GM06990 (cell line): ENCODE data around the gene ULK1.
"Not testable (repeated sequence)": the region's sequence is repeated elsewhere in the genome, so short reads cannot be mapped to it uniquely, and the experiment has no call there.

Source experiments
- DNase-seq: peaks from one replicate; pipeline ENCODE4 v3.0.0-alpha.2; 2011; ENCODE audit not compliant: insufficient read length; ENCODE audit errors: extremely low read depth
- H3K27me3 ChIP-seq: replicated peaks from 2 replicates; pipeline ENCODE4 v1.6.0; 2011; ENCODE audit warnings: low read length; ENCODE audit not compliant: control insufficient read depth, insufficient read depth
- H3K36me3 ChIP-seq: 2 replicates; pipeline ENCODE4 v1.5.1; 2011; ENCODE audit warnings: low read length; ENCODE audit not compliant: control insufficient read depth, insufficient read depth
- H3K4me3 ChIP-seq: replicated peaks from 2 replicates; pipeline ENCODE4 v1.5.1; 2011; ENCODE audit warnings: low read depth, mild to moderate bottlenecking, control low read depth, low read length
- TF ChIP-seq, protein P1 (sequence below): IDR thresholded peaks from 2 replicates; pipeline ENCODE4 v1.5.1; 2011; ENCODE audit warnings: low read length, control low read depth, mild to moderate bottlenecking, inconsistent platforms; ENCODE audit not compliant: insufficient read depth, poor library complexity, severe bottlenecking

Gene ULK1

DNA sequence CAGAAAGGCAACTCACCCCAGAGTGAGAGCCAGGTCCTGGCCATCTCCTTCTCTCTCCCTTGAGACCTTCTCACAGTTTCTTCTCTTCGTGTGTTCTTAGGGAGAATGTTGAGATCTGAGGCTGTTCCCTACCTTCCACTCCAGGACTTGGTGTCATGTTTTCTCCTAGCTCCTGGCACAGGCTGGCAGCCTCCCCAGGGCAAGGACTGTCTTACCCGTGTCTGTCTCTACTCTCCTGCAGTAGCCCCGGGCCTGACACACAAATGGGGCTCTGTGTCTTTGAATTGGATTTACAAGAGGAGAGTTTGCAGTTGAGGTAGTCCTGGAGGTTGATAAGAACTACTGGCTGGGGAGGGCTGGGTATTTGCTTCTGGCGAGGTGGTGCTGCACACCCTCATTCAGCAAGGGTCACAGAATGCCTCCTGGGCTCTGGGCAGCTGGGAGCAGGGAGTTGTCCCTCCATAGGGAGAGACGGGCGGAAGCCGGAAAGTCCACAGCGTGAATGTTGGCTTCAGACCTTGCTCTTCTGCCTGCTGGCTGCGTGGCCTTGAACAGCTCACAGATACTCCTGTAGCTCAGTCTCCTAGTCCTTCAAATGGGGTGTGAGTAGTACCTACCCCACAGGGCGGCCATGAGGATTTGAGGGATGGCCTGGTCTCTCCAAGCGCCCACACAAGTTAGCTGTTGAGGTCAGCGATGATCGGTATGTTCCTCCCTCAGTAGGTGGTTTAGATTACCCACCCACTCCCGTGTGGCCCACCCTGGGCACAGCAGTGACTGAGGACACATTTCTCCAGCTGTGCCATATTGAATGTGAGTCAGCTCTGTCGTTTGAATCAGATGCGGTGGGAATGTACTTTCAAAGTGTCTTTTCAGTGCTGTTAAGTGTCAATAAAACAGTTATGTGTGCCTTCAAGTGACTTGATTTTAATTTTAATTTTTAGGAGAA lies 65.5 kb downstream of the ULK1 start:
- Histone ChIP-seq H3K4me3 (no peak overlapping the region), H3K36me3 (peaks cover 3% of the 10 kb centered on the region; the same call in 1 of the 2 replicates), H3K27me3 (no peaks in the 10 kb centered on the region)
- TF ChIP-seq, protein P1, sequence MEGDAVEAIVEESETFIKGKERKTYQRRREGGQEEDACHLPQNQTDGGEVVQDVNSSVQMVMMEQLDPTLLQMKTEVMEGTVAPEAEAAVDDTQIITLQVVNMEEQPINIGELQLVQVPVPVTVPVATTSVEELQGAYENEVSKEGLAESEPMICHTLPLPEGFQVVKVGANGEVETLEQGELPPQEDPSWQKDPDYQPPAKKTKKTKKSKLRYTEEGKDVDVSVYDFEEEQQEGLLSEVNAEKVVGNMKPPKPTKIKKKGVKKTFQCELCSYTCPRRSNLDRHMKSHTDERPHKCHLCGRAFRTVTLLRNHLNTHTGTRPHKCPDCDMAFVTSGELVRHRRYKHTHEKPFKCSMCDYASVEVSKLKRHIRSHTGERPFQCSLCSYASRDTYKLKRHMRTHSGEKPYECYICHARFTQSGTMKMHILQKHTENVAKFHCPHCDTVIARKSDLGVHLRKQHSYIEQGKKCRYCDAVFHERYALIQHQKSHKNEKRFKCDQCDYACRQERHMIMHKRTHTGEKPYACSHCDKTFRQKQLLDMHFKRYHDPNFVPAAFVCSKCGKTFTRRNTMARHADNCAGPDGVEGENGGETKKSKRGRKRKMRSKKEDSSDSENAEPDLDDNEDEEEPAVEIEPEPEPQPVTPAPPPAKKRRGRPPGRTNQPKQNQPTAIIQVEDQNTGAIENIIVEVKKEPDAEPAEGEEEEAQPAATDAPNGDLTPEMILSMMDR: no peak
- DNase-seq: no peak

DNA sequence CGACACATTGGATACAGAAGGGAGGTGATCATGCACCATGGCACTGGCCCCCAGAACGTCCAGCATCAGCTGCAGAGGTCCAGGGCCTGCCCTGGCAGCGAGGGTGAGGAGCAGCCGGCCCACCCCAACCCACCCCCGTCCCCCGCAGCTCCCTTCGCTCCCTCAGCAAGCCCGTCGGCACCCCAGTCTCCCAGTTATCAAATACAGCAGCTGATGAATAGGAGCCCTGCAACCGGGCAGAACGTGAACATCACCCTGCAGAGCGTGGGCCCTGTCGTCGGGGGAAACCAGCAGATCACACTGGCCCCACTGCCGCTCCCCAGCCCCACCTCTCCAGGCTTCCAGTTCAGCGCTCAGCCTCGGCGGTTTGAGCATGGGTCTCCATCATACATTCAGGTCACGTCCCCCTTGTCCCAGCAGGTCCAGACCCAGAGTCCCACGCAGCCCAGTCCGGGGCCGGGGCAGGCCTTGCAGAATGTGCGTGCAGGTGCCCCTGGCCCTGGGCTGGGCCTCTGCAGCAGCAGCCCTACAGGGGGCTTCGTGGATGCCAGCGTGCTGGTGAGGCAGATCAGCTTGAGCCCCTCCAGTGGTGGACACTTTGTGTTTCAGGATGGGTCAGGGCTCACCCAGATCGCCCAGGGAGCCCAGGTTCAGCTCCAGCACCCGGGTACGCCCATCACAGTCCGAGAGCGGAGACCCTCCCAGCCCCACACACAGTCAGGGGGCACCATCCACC lies 66.3 kb downstream of the ULK1 start:
- H3K4me3 ChIP-seq, H3K27me3 ChIP-seq, H3K36me3 ChIP-seq, DNase-seq: not testable (repeated sequence)

DNA sequence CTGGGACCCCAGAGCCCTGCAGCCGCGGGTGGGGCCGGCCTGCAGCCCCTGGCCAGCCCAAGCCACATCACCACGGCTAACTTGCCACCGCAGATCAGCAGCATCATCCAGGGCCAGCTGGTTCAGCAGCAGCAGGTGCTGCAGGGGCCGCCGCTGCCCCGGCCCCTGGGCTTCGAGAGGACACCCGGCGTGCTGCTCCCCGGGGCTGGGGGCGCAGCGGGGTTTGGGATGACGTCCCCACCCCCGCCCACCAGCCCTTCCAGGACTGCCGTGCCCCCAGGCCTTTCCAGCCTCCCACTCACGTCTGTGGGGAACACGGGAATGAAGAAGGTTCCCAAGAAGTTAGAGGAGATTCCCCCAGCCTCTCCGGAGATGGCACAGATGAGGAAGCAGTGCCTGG lies 66.9 kb downstream of the ULK1 start:
- not testable (repeated sequence) for H3K27me3 ChIP-seq, H3K36me3 ChIP-seq, H3K4me3 ChIP-seq, DNase-seq

DNA sequence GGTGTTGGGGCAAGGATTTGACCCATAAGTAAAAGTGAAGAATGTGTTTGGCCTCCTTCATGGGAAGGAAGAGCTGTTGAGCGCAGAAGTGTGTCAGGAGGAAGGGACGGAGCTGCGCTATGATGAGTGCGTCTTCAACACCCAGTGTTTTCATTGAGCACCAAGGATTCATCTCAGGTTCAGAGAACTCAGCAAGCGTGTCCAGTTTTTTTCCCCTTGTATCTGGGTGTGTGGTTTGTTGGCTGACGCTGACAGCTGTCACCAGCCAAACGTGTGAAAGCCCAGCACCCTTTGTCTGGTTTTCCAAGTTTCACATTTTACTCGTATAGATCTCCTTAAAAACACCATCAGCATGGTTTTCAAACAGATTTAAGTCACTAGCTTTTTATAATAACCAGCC lies 67.6 kb downstream of the ULK1 start:
- DNase-seq: no peak
- Histone ChIP-seq H3K4me3 (no peak overlapping the region), H3K27me3 (no peaks in the 10 kb centered on the region), H3K36me3 (peaks cover 3% of the 10 kb centered on the region; the same call in 1 of the 2 replicates)
- TF ChIP-seq, protein P1: no peak

DNA sequence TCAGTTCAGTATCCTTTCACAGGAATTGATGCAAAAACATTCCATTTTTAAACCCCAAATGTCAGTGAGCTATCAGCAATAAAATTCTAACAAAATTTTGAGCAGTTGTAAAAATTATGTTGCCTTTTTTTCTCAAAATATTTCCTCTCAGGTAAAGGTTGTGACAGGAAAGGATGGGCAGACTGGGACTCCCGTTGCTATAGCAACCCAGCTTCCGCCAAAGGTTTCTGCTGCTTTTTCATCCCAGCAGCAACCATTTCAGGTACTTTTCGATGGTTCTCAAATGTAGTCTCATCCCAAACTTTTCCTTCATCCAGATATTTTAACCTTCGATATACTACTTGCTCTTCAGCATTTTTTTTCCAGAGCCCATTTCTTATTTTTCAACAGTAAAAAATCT lies 69.0 kb downstream of the ULK1 start:
- TF ChIP-seq, protein P1: no peak
- no peaks in the 10 kb centered on the region for H3K27me3 ChIP-seq
- H3K36me3 ChIP-seq: peaks cover 3% of the 10 kb centered on the region; the same call in 1 of the 2 replicates
- DNase-seq: no peak
- H3K4me3 ChIP-seq: no peak overlapping the region

DNA sequence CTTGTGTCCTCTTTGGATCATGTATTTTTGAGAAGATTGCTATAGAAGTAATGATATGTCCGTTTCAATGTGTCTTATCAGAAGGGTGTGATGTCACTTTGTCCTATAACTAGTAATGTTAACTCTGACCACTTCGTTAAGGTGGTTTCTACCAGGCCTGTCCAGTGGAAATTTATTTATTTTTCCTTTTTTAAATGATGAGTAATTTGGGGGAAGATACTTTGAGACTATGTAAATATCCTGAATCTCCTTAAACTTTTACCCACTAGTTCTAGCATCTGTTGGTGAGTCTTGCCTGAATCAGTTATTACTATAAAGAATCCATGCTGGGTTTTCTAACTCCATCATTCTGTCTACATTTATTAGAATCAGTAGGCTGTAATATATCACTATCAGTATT lies 70.7 kb downstream of the ULK1 start:
- TF ChIP-seq, protein P1: no peak
- H3K27me3 ChIP-seq: no peaks in the 10 kb centered on the region
- H3K4me3 ChIP-seq: no peak overlapping the region
- H3K36me3 ChIP-seq: peaks cover 3% of the 10 kb centered on the region; the same call in 1 of the 2 replicates
- DNase-seq: no peak
